Activated CD4-positive, alpha-beta T cell treated with anti-CD3 and anti-CD28 coated beads, Interleukin-2, Interleukin-4, amounts not matched to agents 100 ng/mL and 50 ng/mL, durations not matched to agents 16 hours and 8 hours (primary cell): ENCODE measurements around the gene SCYL2.
A peak's percentile ranks its signal among the peaks of the same experiment; 100 is the strongest.
"Not testable (repeated sequence)": the region's sequence is repeated elsewhere in the genome, so short reads cannot be mapped to it uniquely, and the experiment has no call there.

Source experiments
- DNase-seq: peaks from one replicate; pipeline ENCODE4 v3.0.0-alpha.2; 2020; ENCODE audit warnings: low spot score

Gene SCYL2

GRCh38 chr12:100266835-100267602, at the start of gene SCYL2, which contains the start of gene DEPDC4:
Gene SCYL2, plus strand, starts transcription at chr12:100267177. Its CDS starts 15,794 bp downstream, at chr12:100282971.
Gene DEPDC4, minus strand, starts transcription at chr12:100267079. Its CDS starts 3 bp downstream, at chr12:100267076.
- DNase-seq, result peak; percentile 95

- DNase-seq, result no peak
Measured at GRCh38 chr12:100219328-100220109, 47.5 kb upstream of the SCYL2 start.

- no peak for DNase-seq
Measured at GRCh38 chr12:100221523-100221922, 45.5 kb upstream of the SCYL2 start.

GRCh38 chr12:100222173-100222572, 44.8 kb upstream of the SCYL2 start:
- DNase-seq, result not testable (repeated sequence)

GRCh38 chr12:100225491-100225890, 41.5 kb upstream of the SCYL2 start:
- DNase-seq, result no peak

- no peak for DNase-seq
Measured at GRCh38 chr12:100229036-100229635, 37.8 kb upstream of the SCYL2 start.

GRCh38 chr12:100229876-100230275, 37.1 kb upstream of the SCYL2 start:
- no peak for DNase-seq

GRCh38 chr12:100231873-100232272, 35.1 kb upstream of the SCYL2 start:
- not testable (repeated sequence) for DNase-seq

- DNase-seq, result no peak
Measured at GRCh38 chr12:100234166-100234565, 32.8 kb upstream of the SCYL2 start.

- DNase-seq, result peak; percentile 11
Measured at GRCh38 chr12:100234591-100235304, 32.2 kb upstream of the SCYL2 start.

GRCh38 chr12:100238801-100239200, 28.2 kb upstream of the SCYL2 start:
- DNase-seq, result no peak

GRCh38 chr12:100239589-100239988, 27.4 kb upstream of the SCYL2 start:
- DNase-seq, result no peak

GRCh38 chr12:100243137-100243536, 23.8 kb upstream of the SCYL2 start:
- DNase-seq, result no peak

- no peak for DNase-seq
Measured at GRCh38 chr12:100247765-100248164, 19.2 kb upstream of the SCYL2 start.

- DNase-seq, result no peak
Measured at GRCh38 chr12:100248886-100249285, 18.1 kb upstream of the SCYL2 start.

- no peak for DNase-seq
Measured at GRCh38 chr12:100249941-100250340, 17.0 kb upstream of the SCYL2 start.

GRCh38 chr12:100251917-100252316, 15.1 kb upstream of the SCYL2 start:
- DNase-seq, result no peak

- no peak for DNase-seq
Measured at GRCh38 chr12:100253437-100253836, 13.5 kb upstream of the SCYL2 start.

GRCh38 chr12:100254876-100255275, 12.1 kb upstream of the SCYL2 start:
- no peak for DNase-seq

- DNase-seq, result no peak
Measured at GRCh38 chr12:100258127-100258526, 8.8 kb upstream of the SCYL2 start.

- DNase-seq, result no peak
Measured at GRCh38 chr12:100263131-100263530, 3.8 kb upstream of the SCYL2 start.

GRCh38 chr12:100265107-100265506, 1.9 kb upstream of the SCYL2 start:
- not testable (repeated sequence) for DNase-seq
